AG09319 (cell line): Measurements from ENCODE around the gene MED31.
"Not testable (repeated sequence)": the region's sequence is repeated elsewhere in the genome, so short reads cannot be mapped to it uniquely, and the experiment has no call there.

Source experiments
- DNase-seq: peaks from one replicate; pipeline ENCODE4 v3.0.0-alpha.2; 2010; ENCODE audit warnings: low read depth; ENCODE audit errors: extremely low read depth
- CTCF ChIP-seq: IDR thresholded peaks from 2 replicates; pipeline ENCODE4 v1.5.1; 2011; ENCODE audit warnings: low read depth, mild to moderate bottlenecking, inconsistent platforms, low read length, moderate library complexity

The MED31 gene

GRCh38 chr17:6603744-6604325 is 47.6 kb downstream of the MED31 start:
- TF ChIP-seq CTCF: no peak
- no peak for DNase-seq

GRCh38 chr17:6602141-6602540 is 49.3 kb downstream of the MED31 start:
- no peak for DNase-seq
- TF ChIP-seq CTCF: no peak

GRCh38 chr17:6599364-6599763 is 52.0 kb downstream of the MED31 start:
- TF ChIP-seq CTCF: no peak
- no peak for DNase-seq

GRCh38 chr17:6597727-6598126 is 53.7 kb downstream of the MED31 start:
- TF ChIP-seq CTCF: no peak

GRCh38 chr17:6596941-6597340 is 54.5 kb downstream of the MED31 start:
- no peak for TF ChIP-seq CTCF
- no peak for DNase-seq

More at GRCh38 chr17:6597727-6598126, 53.7 kb downstream of the MED31 start:
- no peak for DNase-seq

- no peak for DNase-seq
- no peak for TF ChIP-seq CTCF
These were observed 54.9 kb downstream of the MED31 start for GRCh38 chr17:6596511-6596910.

- DNase-seq: no peak
These were observed 55.3 kb downstream of the MED31 start for GRCh38 chr17:6596081-6596480.

GRCh38 chr17:6593371-6593770 is 58.0 kb downstream of the MED31 start:
- DNase-seq: not testable (repeated sequence)

More at GRCh38 chr17:6596081-6596480, 55.3 kb downstream of the MED31 start:
- TF ChIP-seq CTCF: no peak
